Measurements from ENCODE around the gene GREB1.

- no peak for TF ChIP-seq ZBTB1 (tag by site-specific recombination; IDR thresholded peaks at IDR 0.05)
- TF ChIP-seq, protein P1, sequence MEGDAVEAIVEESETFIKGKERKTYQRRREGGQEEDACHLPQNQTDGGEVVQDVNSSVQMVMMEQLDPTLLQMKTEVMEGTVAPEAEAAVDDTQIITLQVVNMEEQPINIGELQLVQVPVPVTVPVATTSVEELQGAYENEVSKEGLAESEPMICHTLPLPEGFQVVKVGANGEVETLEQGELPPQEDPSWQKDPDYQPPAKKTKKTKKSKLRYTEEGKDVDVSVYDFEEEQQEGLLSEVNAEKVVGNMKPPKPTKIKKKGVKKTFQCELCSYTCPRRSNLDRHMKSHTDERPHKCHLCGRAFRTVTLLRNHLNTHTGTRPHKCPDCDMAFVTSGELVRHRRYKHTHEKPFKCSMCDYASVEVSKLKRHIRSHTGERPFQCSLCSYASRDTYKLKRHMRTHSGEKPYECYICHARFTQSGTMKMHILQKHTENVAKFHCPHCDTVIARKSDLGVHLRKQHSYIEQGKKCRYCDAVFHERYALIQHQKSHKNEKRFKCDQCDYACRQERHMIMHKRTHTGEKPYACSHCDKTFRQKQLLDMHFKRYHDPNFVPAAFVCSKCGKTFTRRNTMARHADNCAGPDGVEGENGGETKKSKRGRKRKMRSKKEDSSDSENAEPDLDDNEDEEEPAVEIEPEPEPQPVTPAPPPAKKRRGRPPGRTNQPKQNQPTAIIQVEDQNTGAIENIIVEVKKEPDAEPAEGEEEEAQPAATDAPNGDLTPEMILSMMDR (tag by site-specific recombination; IDR thresholded peaks at IDR 0.05) = no peak
- no peak for TF ChIP-seq SALL2 (tag by site-specific recombination; IDR thresholded peaks at IDR 0.05; ENCODE audit: borderline replicate concordance)
- TF ChIP-seq ZNF114 (tag by site-specific recombination; IDR thresholded peaks at IDR 0.05) = no peak
- no peak for TF ChIP-seq ZBTB11 (tag by site-specific recombination; conservative IDR thresholded peaks at IDR 0.05; ENCODE audit: low read depth)
- TF ChIP-seq ZBTB21 (tag by site-specific recombination; IDR thresholded peaks at IDR 0.05) = no peak
- no peak for TF ChIP-seq TCF7L2 (IDR thresholded peaks at IDR 0.05; ENCODE audit: borderline replicate concordance, low read depth, low read length)
Measured at GRCh38 chr2:11560806-11561205, 27.0 kb downstream of the GREB1 start.
